MM.1S (cell line): ENCODE results near the gene FARS2.

Experiments
- DNase-seq: peaks from one replicate; pipeline ENCODE4 v3.0.0-alpha.2; 2015
- H2AFZ ChIP-seq: fragments of 300-600 bp; sonication (generic); 2 replicates; pipeline ENCODE4 v1.6.0; 2016; ENCODE audit warnings: antibody characterized with exemption, low read length
- H3F3A ChIP-seq: fragments of 300-600 bp; sonication (generic); 2 replicates; pipeline ENCODE4 v1.6.1; 2016; ENCODE audit warnings: mild to moderate bottlenecking, antibody characterized with exemption, low read length, moderate library complexity, mixed read lengths; ENCODE audit not compliant: insufficient read depth
- H3K27ac ChIP-seq: fragments of 300-600 bp; sonication (generic); 2 replicates; pipeline ENCODE4 v1.5.1; 2016; ENCODE audit warnings: mild to moderate bottlenecking, low read length
- H3K27me3 ChIP-seq: fragments of 300-600 bp; sonication (generic); replicated peaks from 2 replicates; pipeline ENCODE4 v1.6.0; 2016; ENCODE audit warnings: low read length; ENCODE audit not compliant: insufficient read depth
- H3K36me3 ChIP-seq: fragments of 300-600 bp; sonication (generic); replicated peaks from 2 replicates; pipeline ENCODE4 v1.6.1; 2016; ENCODE audit warnings: mild to moderate bottlenecking, low read length, mixed read lengths; ENCODE audit not compliant: insufficient read depth
- H3K4me1 ChIP-seq: fragments of 300-600 bp; sonication (generic); 2 replicates; pipeline ENCODE4 v1.6.1; 2016; ENCODE audit warnings: low read length, mixed read lengths
- H3K4me2 ChIP-seq: fragments of 300-600 bp; sonication (generic); 2 replicates; pipeline ENCODE4 v1.6.0; 2016; ENCODE audit warnings: low read depth, low read length
- H3K4me3 ChIP-seq: fragments of 300-600 bp; sonication (generic); 2 replicates; pipeline ENCODE4 v1.5.1; 2016; ENCODE audit warnings: low read length, mixed read lengths
- H3K79me2 ChIP-seq: fragments of 300-600 bp; sonication (generic); 2 replicates; pipeline ENCODE4 v1.6.1; 2016; ENCODE audit warnings: mixed run types, low read length, mixed read lengths
- H3K9ac ChIP-seq: fragments of 300-600 bp; sonication (generic); 2 replicates; pipeline ENCODE4 v1.6.1; 2016; ENCODE audit warnings: low read length, mixed read lengths
- H3K9me2 ChIP-seq: fragments of 300-600 bp; sonication (generic); replicated peaks from 2 replicates; pipeline ENCODE4 v1.6.1; 2016; ENCODE audit warnings: mild to moderate bottlenecking, low read length, mixed read lengths; ENCODE audit not compliant: insufficient read depth
- H3K9me3 ChIP-seq: fragments of 300-600 bp; sonication (generic); replicated peaks from 2 replicates; pipeline ENCODE4 v1.6.1; 2016; ENCODE audit warnings: mild to moderate bottlenecking, low read length, mixed read lengths; ENCODE audit not compliant: insufficient read depth
- H4K20me1 ChIP-seq: fragments of 300-600 bp; sonication (generic); 2 replicates; pipeline ENCODE4 v1.6.1; 2016; ENCODE audit warnings: mild to moderate bottlenecking, low read length, moderate library complexity, mixed read lengths; ENCODE audit not compliant: insufficient read depth
- EZH2 ChIP-seq: fragments of 300-600 bp; sonication (generic); optimal IDR thresholded peaks from 2 replicates; pipeline ENCODE3; 2017; ENCODE audit warnings: low read depth, mild to moderate bottlenecking, antibody characterized with exemption, low read length, mixed read lengths
- EZH2phosphoT487 ChIP-seq: fragments of 300-600 bp; sonication (generic); IDR thresholded peaks from 2 replicates; pipeline ENCODE4 v1.6.1; 2018; ENCODE audit warnings: antibody characterized with exemption, low read length
- TF ChIP-seq, protein P1 (sequence below): fragments of 300-600 bp; sonication (generic); IDR thresholded peaks from 2 replicates; pipeline ENCODE4 v1.5.1; 2016; ENCODE audit warnings: antibody characterized with exemption, low read length, mixed read lengths

Gene FARS2

DNA sequence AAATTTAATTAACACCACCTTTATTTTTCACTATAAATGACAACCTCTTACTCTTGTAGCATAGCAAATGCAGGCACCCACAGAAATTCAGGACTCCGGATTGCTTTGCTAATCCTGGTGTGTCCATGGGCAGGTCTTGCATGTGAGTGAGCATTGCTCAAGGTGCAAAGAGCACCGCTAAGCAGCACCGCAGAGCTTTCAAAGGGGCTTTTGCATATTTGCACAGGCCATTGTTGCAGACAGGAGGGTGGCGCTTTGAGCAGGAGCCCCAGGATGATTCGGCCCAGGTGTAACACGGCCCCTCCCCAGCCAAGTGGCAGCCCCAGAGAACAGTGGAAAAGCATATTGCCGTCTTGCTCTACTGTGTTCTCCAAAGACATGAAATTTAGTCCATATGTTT is 452.2 kb downstream of the FARS2 start:
- Histone ChIP-seq H3K27me3 (no peaks in the 10 kb centered on the region), H3K4me1 (no peaks in the 10 kb centered on the region), H2AFZ (no peak overlapping the region), H3K4me2 (no peak overlapping the region), H4K20me1 (no peaks in the 10 kb centered on the region), H3K27ac (no peak overlapping the region), H3K4me3 (no peak overlapping the region), H3K9ac (no peak overlapping the region), H3F3A (no peaks in the 10 kb centered on the region), H3K9me3 (no peaks in the 10 kb centered on the region), H3K36me3 (no peaks in the 10 kb centered on the region), H3K79me2 (no peaks in the 10 kb centered on the region), H3K9me2 (no peaks in the 10 kb centered on the region)
- TF ChIP-seq EZH2 (no peak), EZH2phosphoT487 (no peak)
- TF ChIP-seq, protein P1, sequence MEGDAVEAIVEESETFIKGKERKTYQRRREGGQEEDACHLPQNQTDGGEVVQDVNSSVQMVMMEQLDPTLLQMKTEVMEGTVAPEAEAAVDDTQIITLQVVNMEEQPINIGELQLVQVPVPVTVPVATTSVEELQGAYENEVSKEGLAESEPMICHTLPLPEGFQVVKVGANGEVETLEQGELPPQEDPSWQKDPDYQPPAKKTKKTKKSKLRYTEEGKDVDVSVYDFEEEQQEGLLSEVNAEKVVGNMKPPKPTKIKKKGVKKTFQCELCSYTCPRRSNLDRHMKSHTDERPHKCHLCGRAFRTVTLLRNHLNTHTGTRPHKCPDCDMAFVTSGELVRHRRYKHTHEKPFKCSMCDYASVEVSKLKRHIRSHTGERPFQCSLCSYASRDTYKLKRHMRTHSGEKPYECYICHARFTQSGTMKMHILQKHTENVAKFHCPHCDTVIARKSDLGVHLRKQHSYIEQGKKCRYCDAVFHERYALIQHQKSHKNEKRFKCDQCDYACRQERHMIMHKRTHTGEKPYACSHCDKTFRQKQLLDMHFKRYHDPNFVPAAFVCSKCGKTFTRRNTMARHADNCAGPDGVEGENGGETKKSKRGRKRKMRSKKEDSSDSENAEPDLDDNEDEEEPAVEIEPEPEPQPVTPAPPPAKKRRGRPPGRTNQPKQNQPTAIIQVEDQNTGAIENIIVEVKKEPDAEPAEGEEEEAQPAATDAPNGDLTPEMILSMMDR, result no peak
- DNase-seq, result no peak

DNA sequence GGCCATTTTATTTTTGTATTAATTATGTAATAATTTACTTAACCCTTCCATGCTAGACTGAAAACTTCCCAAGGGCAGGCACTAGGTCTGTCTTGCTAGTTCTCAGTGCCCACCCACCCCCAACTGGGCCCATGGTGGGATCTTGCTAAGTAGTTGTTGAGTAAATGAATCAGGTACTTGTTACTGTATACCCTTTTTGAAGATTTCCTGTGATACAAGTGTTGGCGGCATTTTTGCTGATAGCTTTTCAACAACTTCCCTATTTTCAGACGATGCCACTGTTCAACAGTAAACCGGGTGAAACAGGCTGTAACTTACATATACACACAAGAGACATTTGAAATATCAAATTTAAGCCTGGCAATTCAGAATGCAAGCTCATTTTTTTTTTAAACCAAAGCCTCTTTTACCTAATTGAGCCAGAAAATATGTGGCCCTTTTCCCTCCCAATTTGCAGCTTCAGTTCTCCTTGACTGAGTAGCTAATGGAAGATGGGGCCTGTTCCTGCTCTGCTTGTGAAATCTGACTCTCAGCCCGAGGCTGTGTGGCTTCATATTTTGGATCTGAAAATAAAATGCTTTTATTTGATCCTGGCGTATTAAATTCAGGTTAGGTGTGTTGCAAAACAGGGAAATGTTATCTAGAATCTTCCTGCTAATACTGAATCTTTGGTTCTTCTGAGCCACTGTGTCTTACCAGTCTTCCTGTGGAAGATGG is 457.1 kb downstream of the FARS2 start:
- H3K4me3 ChIP-seq, result no peak overlapping the region
- no peak for DNase-seq
- H3K27me3 ChIP-seq, result no peaks in the 10 kb centered on the region
- H3K36me3 ChIP-seq, result no peaks in the 10 kb centered on the region
- no peak overlapping the region for H2AFZ ChIP-seq
- H3K9ac ChIP-seq, result no peak overlapping the region
- H3K9me2 ChIP-seq, result no peaks in the 10 kb centered on the region
- no peaks in the 10 kb centered on the region for H3F3A ChIP-seq
- no peaks in the 10 kb centered on the region for H3K79me2 ChIP-seq
- no peaks in the 10 kb centered on the region for H4K20me1 ChIP-seq
- no peak overlapping the region for H3K4me2 ChIP-seq
- TF ChIP-seq, protein P1, result no peak
- TF ChIP-seq EZH2phosphoT487 (no peak), EZH2 (no peak)
- no peaks in the 10 kb centered on the region for H3K9me3 ChIP-seq
- H3K4me1 ChIP-seq, result no peaks in the 10 kb centered on the region
- H3K27ac ChIP-seq, result no peak overlapping the region

DNA sequence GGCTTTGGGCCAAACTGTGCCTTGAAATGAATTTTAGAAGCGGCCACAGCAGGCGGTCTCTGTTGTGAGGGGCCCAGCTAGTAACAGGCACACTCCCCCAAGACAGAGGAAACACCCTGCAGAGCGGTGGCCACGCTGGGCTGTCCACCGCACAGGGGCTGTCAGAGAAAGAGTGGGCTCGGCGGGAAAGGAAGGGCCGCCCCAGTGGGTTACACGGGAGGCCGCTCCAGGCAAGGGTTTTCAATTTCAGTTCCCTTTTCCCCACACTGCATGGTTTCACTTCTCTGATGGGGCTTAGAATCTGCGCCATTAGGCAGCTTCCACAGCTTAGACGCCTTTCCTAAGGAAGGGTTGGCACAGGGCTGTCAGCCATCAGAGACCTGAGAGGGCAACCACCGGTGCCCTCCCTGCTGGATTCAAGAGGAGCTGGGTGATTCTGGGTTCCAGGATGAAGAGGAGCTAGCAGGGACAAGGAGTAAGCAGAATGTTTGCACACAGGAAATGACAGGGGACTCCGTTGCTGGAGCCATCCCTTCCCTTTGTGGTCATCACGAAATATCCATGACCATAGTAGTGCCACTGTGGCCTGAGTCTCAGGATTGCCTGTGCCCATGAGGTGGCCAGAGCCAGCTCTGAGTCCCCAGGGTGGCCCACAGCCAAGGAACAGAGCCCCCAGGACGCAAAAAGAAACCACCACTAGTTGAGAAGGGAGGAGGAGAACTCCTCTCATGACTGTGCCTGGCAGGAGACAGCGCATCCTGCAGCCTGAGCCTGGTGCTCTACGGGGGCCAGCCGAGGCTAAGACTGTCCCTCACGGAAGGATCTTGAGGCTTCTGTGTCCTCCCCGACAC is 462.8 kb downstream of the FARS2 start:
- Histone ChIP-seq H3K36me3 (no peaks in the 10 kb centered on the region), H4K20me1 (no peaks in the 10 kb centered on the region), H3K4me1 (0 out of 2 replicates have a peak, but pooled peaks cover 4% of the 10 kb centered on the region), H2AFZ (peak overlapping the region; percentile 78), H3K9ac (peak overlapping the region; percentile 64), H3K79me2 (no peaks in the 10 kb centered on the region), H3K27ac (peak overlapping the region; percentile 61; the same call in 1 of the 2 replicates), H3K4me3 (peak overlapping the region; percentile 65), H3F3A (no peaks in the 10 kb centered on the region), H3K9me2 (no peaks in the 10 kb centered on the region), H3K4me2 (peak overlapping the region; percentile 95), H3K9me3 (no peaks in the 10 kb centered on the region), H3K27me3 (no peaks in the 10 kb centered on the region)
- DNase-seq, result peak; percentile 63
- TF ChIP-seq, protein P1, result no peak; the same call in 1 of the 2 replicates
- TF ChIP-seq EZH2phosphoT487 (no peak), EZH2 (no peak)
